Activated CD8-positive, alpha-beta memory T cell treated with anti-CD3 and anti-CD28 coated beads, Interleukin-2, amount 50 U/mL, for 48 hours (primary cell): ENCODE results near the gene ZNF367.

ENCODE experiments used
- DNase-seq: peaks from one replicate; pipeline ENCODE4 v3.0.0-alpha.2; 2020

Gene ZNF367

GRCh38 chr9:96418083-96418919 is at the start of gene ZNF367:
Gene ZNF367 (minus strand): TSS chr9:96418370. CDS start chr9:96418032, 338 bp downstream.
- DNase-seq: peak; percentile 94

- no peak for DNase-seq
Observed at GRCh38 chr9:96467784-96468183, 49.6 kb upstream of the ZNF367 start.

GRCh38 chr9:96464426-96464825 is 46.3 kb upstream of the ZNF367 start:
- DNase-seq: no peak

GRCh38 chr9:96462541-96462940 is 44.4 kb upstream of the ZNF367 start:
- no peak for DNase-seq

- no peak for DNase-seq
Observed at GRCh38 chr9:96461336-96461735, 43.2 kb upstream of the ZNF367 start.

GRCh38 chr9:96460882-96461281 is 42.7 kb upstream of the ZNF367 start:
- no peak for DNase-seq

GRCh38 chr9:96460470-96460869 is 42.3 kb upstream of the ZNF367 start:
- DNase-seq: no peak

- no peak for DNase-seq
Observed at GRCh38 chr9:96459268-96460007, 41.3 kb upstream of the ZNF367 start.

GRCh38 chr9:96458226-96458625 is 40.1 kb upstream of the ZNF367 start:
- no peak for DNase-seq

- no peak for DNase-seq
Observed at GRCh38 chr9:96457266-96457665, 39.1 kb upstream of the ZNF367 start.

GRCh38 chr9:96453625-96454024 is 35.5 kb upstream of the ZNF367 start:
- DNase-seq: no peak

GRCh38 chr9:96450613-96451528 is 32.7 kb upstream of the ZNF367 start:
- peak; percentile 65 for DNase-seq

GRCh38 chr9:96449845-96450612 is 31.9 kb upstream of the ZNF367 start, which contains the start of gene HABP4:
Gene HABP4 (plus strand): TSS chr9:96450169. CDS start chr9:96450280, 111 bp downstream.
- peak; percentile 98 for DNase-seq

- no peak for DNase-seq
Observed at GRCh38 chr9:96449523-96449844, 31.3 kb upstream of the ZNF367 start.

- no peak for DNase-seq
Observed at GRCh38 chr9:96448546-96449170, 30.5 kb upstream of the ZNF367 start.

- no peak for DNase-seq
Observed at GRCh38 chr9:96447406-96447805, 29.2 kb upstream of the ZNF367 start.

GRCh38 chr9:96442491-96442890 is 24.3 kb upstream of the ZNF367 start:
- no peak for DNase-seq

- no peak for DNase-seq
Observed at GRCh38 chr9:96441798-96442445, 23.8 kb upstream of the ZNF367 start.

- no peak for DNase-seq
Observed at GRCh38 chr9:96440671-96441199, 22.6 kb upstream of the ZNF367 start.

GRCh38 chr9:96437454-96437853 is 19.3 kb upstream of the ZNF367 start:
- DNase-seq: no peak
